ENCODE data around the gene CLCNKB.

GRCh38 chr1:16051039-16051438, 7.5 kb downstream of the CLCNKB start:
- TF ChIP-seq POLR2A (IDR thresholded peaks at IDR 0.05): no peak
- TF ChIP-seq, protein P1, sequence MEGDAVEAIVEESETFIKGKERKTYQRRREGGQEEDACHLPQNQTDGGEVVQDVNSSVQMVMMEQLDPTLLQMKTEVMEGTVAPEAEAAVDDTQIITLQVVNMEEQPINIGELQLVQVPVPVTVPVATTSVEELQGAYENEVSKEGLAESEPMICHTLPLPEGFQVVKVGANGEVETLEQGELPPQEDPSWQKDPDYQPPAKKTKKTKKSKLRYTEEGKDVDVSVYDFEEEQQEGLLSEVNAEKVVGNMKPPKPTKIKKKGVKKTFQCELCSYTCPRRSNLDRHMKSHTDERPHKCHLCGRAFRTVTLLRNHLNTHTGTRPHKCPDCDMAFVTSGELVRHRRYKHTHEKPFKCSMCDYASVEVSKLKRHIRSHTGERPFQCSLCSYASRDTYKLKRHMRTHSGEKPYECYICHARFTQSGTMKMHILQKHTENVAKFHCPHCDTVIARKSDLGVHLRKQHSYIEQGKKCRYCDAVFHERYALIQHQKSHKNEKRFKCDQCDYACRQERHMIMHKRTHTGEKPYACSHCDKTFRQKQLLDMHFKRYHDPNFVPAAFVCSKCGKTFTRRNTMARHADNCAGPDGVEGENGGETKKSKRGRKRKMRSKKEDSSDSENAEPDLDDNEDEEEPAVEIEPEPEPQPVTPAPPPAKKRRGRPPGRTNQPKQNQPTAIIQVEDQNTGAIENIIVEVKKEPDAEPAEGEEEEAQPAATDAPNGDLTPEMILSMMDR (IDR thresholded peaks at IDR 0.05): no peak
